Tibial artery (tissue), 4 donors: ENCODE results near the gene SORCS2.

Source experiments
- DNase-seq, 2 donors: peaks; one replicate each; pipeline ENCODE4 v3.0.0-alpha.2; 2019
- H3K27ac ChIP-seq, 2 donors: fragments of 200-600 bp; sonication (generic) in 1 of 2; 1 replicate in 1 of 2; 2 replicates in 1 of 2; pipeline ENCODE4 v1.5.1; 2018 to 2019; ENCODE audit warnings: mild to moderate bottlenecking in 1 of 2
- H3K27me3 ChIP-seq, 2 donors: fragments of 200-600 bp; sonication (generic) in 1 of 2; one replicate each; pipeline versions ENCODE4 v1.5.1 to v1.6.0; 2016 to 2019
- H3K36me3 ChIP-seq, 3 donors: fragments of 200-600 bp; sonication (generic) in 2 of 3; one replicate each; pipeline ENCODE4 v1.5.1; 2016 to 2019; ENCODE audit warnings: mild to moderate bottlenecking in 2 of 3
- H3K4me1 ChIP-seq, 4 donors: fragments of 200-600 bp; sonication (generic) in 2 of 4; 1 replicate in 3 of 4; 2 replicates in 1 of 4; pipeline ENCODE4 v1.5.1; 2016 to 2019
- H3K4me3 ChIP-seq, 2 donors: fragments of 200-600 bp; sonication (generic) in 1 of 2; 1 replicate in 1 of 2; 2 replicates in 1 of 2; pipeline ENCODE4 v1.5.1; 2018 to 2019; ENCODE audit warnings: mild to moderate bottlenecking in 2 of 2
- H3K9me3 ChIP-seq, 3 donors: fragments of 200-600 bp; sonication (generic) in 1 of 3; one replicate each; pipeline ENCODE4 v1.5.1; 2016 to 2019
- intact Hi-C: fragments of 100-400 bp; cut with DNase I; formaldehyde crosslinking; loops from one replicate; pipeline ENCODE4 v1.15.0; 2023; ENCODE audit warnings: low total_unique reads
- TF ChIP-seq, protein P1 (sequence below), 2 experiments: fragments of 200-600 bp in 1 of 2; fragments of 450-650 bp in 1 of 2; IDR thresholded peaks; one replicate each; pipeline ENCODE4 v1.5.1; 2017 to 2019; ENCODE audit warnings: antibody characterized with exemption in 2 of 2, mild to moderate bottlenecking in 1 of 2, moderate library complexity in 1 of 2

The SORCS2 gene

DNA sequence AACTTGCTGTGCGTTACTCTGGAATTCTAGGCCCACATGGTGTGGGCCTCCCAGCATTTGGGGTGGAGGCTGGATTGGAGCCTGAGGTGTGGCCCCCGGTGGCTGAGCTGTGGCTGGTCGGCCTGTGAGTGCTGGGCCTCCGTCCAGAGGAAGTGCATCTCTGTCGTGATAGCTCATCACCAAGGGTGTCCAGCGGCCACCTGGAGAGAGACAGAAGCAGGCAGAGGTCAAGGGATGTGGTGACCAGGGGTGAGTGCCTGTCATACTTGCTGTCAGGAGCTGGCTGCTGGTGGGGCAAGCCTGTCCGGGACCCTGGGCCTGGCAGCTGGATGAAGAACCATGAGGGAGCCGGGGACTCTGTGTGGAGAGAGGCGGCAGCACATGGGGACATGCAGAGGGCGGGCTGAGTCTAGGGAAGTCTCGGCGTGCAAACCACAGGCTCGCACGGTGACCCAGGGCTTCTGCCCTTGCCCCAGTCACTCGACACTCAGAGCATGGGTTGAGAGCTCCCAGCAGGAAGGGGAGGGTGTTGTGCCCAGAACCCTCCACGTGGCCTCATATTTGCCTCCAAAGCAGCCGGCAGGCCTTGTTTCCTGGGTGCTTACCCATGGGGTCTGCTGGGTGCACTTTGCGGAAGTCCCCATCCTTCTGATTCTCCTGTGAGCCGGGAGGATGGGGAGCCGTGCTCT lies 6.2 kb downstream of the SORCS2 start:
- Histone ChIP-seq H3K4me3 (no peak overlapping the region), H3K27ac (no peak overlapping the region), H3K36me3 (no peaks in the 10 kb centered on the region), H3K9me3 (no peaks in the 10 kb centered on the region), H3K4me1 (peaks cover 0 to 5% (median 2%) of the 10 kb centered on the region in 4 donors), H3K27me3 (peaks cover 0 to 47% of the 10 kb centered on the region in 2 donors)
- TF ChIP-seq, protein P1, sequence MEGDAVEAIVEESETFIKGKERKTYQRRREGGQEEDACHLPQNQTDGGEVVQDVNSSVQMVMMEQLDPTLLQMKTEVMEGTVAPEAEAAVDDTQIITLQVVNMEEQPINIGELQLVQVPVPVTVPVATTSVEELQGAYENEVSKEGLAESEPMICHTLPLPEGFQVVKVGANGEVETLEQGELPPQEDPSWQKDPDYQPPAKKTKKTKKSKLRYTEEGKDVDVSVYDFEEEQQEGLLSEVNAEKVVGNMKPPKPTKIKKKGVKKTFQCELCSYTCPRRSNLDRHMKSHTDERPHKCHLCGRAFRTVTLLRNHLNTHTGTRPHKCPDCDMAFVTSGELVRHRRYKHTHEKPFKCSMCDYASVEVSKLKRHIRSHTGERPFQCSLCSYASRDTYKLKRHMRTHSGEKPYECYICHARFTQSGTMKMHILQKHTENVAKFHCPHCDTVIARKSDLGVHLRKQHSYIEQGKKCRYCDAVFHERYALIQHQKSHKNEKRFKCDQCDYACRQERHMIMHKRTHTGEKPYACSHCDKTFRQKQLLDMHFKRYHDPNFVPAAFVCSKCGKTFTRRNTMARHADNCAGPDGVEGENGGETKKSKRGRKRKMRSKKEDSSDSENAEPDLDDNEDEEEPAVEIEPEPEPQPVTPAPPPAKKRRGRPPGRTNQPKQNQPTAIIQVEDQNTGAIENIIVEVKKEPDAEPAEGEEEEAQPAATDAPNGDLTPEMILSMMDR (IDR thresholded peaks at IDR 0.05): no peak
- intact Hi-C loops: no loop called here
- DNase-seq: peak in 1 of 2 donors; percentile 55

DNA sequence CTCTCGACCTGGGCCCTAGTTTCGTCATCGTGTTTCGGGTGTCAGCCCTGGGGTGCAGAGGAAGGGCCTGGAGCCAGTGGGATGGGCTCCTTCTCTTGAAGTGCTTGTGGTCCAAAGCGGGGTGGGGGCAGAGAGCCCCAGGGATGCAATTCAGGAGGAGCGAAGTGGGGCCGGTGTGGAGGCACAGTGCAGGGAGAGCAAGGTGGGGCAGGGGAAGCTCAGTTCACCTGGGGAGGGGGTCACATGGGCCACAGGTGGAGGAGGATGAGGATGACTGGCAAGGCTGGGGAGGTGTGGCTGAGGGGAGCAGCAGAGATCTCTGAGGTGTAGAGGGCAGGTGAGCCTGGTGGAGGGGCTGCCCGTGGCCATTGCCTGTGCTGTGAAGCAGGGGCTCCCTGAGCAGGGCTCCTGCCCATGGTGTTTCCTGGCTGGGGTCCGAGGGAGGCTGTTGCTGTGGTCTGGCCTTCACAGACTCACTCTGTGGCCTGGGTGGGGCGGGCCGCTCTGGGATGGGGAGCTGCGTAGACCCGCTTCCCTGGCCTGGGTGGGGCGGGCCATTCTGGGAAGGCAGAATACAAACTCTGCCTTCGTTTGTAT lies 6.9 kb downstream of the SORCS2 start:
- Histone ChIP-seq H3K36me3 (no peaks in the 10 kb centered on the region), H3K4me1 (no peaks in the 10 kb centered on the region), H3K4me3 (no peak overlapping the region), H3K9me3 (no peaks in the 10 kb centered on the region), H3K27me3 (peaks cover 0 to 40% of the 10 kb centered on the region in 2 donors), H3K27ac (no peak overlapping the region)
- DNase-seq: peak; percentile 9 to 52
- intact Hi-C loops: no loop called here
- TF ChIP-seq, protein P1 (IDR thresholded peaks at IDR 0.05): no peak

DNA sequence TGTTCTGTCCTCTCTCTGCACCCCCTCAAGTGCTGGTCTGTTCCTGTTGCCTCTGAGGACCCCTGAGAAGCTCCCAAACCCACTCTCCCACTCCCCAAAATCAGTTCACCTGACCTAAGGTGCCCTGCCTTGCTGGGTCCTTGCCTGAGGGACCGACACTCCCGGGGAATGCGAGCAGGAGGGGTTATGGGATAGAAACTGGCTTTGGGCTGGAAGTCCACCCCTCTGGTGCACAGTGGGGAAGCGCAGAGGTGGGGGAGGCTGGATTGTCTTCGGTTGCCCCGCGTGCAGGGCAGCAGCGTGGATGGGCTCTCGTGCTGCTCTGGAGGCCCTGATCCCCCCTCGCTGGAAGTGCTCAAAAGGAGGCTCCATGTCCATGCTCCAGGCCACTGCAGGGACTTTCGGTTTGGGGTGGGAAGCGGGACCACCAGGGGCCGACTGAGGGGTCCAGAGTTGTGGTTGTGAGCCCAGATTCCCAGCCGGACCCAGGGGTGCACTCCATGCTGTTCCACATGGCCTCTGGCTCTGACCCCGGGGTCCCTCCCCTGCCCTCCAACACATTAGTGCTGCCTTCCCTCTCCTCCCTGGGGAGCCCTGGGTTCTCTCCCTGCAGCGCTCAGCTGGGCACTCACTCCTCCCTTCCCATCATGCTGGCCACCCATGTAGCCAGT lies 7.6 kb downstream of the SORCS2 start:
- Histone ChIP-seq H3K9me3 (no peaks in the 10 kb centered on the region), H3K27ac (no peak overlapping the region), H3K36me3 (no peaks in the 10 kb centered on the region), H3K4me3 (no peak overlapping the region), H3K4me1 (no peaks in the 10 kb centered on the region), H3K27me3 (peaks cover 0 to 34% of the 10 kb centered on the region in 2 donors)
- TF ChIP-seq, protein P1 (IDR thresholded peaks at IDR 0.05): no peak
- intact Hi-C loops: no loop called here
- peak; percentile 15 to 55 for DNase-seq

DNA sequence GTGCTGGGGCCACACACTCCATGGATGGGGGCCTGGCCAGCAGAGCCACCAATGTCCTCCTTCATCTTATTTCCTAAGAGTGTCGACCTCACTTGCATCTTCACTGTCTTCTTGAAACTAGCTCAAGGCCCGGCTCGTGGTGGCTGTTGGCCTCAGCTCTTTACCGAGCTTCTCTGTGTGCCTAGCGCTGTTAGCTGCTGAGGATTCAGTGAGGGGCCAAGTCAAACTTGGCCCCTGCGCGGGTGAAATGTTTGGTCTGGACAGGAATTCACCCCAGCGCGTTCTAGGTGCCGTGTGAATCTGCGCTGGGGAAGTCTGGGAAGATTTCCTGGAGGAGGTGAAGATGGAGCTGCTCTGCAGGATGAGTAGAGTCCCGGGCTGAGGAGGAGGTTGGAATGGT lies 8.5 kb downstream of the SORCS2 start:
- Histone ChIP-seq H3K27me3 (peaks cover 0 to 31% of the 10 kb centered on the region in 2 donors), H3K36me3 (no peaks in the 10 kb centered on the region), H3K4me1 (peaks cover 0 to 1% (median 0%) of the 10 kb centered on the region in 4 donors), H3K27ac (no peak overlapping the region), H3K9me3 (no peaks in the 10 kb centered on the region), H3K4me3 (no peak overlapping the region)
- peak; percentile 7 to 42 for DNase-seq
- intact Hi-C loops: no loop called here
- TF ChIP-seq, protein P1 (IDR thresholded peaks at IDR 0.05): no peak

DNA sequence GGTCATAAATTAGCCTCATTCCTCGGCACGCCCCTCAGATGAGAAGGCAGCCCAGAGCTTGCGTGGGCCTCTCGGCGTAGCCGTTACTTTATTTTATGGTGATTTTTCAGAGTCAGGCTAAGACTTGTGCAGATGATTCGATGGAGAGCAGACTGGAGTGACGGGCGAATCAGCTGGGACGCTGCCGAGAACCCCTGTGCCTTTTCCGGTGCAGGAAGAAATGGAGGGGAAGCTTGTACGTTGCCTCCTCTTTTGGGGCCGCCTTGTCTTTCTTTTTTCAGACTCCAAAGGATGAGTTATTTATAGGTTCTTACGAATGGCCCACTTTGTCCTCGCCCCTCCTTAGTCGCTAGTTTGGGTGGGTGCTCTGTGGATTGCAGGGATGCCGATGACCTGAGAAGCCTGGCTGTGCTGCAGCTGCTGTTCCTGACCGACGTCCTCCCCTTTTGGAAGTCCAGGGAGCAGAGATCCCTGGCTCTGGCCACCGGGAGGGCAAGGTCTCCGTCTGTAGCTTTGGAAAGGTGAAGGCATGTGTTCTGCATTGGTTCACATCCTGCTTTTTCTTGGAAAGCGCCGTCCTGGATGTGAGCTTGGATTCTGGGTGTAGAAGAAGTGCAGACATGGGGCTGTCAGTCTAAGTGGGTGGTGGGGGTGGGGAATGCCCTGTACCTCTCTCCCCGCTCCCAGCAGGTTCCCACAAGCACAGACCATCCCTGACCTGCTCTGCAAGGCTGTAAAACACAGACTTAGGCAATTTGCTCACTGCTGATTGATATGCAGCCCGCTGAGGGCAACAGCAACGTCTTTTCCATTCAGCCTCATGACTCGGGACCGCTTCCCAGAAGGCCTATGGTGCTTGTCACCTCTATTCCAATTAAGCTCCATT lies 9.3 kb downstream of the SORCS2 start:
- DNase-seq: peak; percentile 12 to 41

More for the DNA sequence above, 9.3 kb downstream of the SORCS2 start:
- Histone ChIP-seq H3K36me3 (no peaks in the 10 kb centered on the region), H3K27me3 (peaks cover 0 to 25% of the 10 kb centered on the region in 2 donors), H3K27ac (no peak overlapping the region), H3K4me3 (no peak overlapping the region), H3K4me1 (peaks cover 0 to 10% (median 8%) of the 10 kb centered on the region in 4 donors), H3K9me3 (no peaks in the 10 kb centered on the region)
- TF ChIP-seq, protein P1 (IDR thresholded peaks at IDR 0.05): no peak
- intact Hi-C loops: no loop called here
